HepG2 (cell line): ENCODE results near the gene GSTA1. TPM values are rescaled to one million over a fixed set of nuclear protein-coding genes. Genes with fewer than 3 reads are reported as not detected.

Experiments
- DPF2 ChIP-seq: sonication (generic); formaldehyde crosslinking; IDR thresholded peaks from 2 replicates; pipeline ENCODE4 v1.4.0; 2020; ENCODE audit warnings: mild to moderate bottlenecking, low read depth, missing genetic modification reagents, borderline replicate concordance
- EP300 ChIP-seq, 3 experiments: sonication (generic) in 1 of 3; formaldehyde crosslinking in 1 of 3; IDR thresholded peaks; 2 replicates each; pipeline versions ENCODE4 v1.5.1 to v1.6.1; 2011 to 2020; ENCODE audit warnings: low read depth in 2 of 3, low read length in 2 of 3, borderline replicate concordance in 1 of 3, improper control_type of control experiment in 1 of 3, mild to moderate bottlenecking in 1 of 3, missing genetic modification reagents in 1 of 3, moderate library complexity in 1 of 3
- FOXJ3 ChIP-seq: sonication (generic); formaldehyde crosslinking; IDR thresholded peaks from 2 replicates; pipeline ENCODE4 v1.4.0; 2020; ENCODE audit warnings: missing genetic modification reagents, mild to moderate bottlenecking, borderline replicate concordance
- FOXO1 ChIP-seq: sonication (generic); formaldehyde crosslinking; IDR thresholded peaks from 2 replicates; pipeline ENCODE4 v1.4.0; 2020; ENCODE audit warnings: missing genetic modification reagents
- GATAD2A ChIP-seq: IDR thresholded peaks from 2 replicates; pipeline ENCODE4 v1.6.1; 2016
- MXD1 ChIP-seq: sonication (generic); formaldehyde crosslinking; IDR thresholded peaks from 2 replicates; pipeline ENCODE4 v1.4.0; 2020; ENCODE audit warnings: mild to moderate bottlenecking, missing genetic modification reagents
- NFKBIZ ChIP-seq: IDR thresholded peaks from 2 replicates; pipeline ENCODE4 v1.6.1; 2018; ENCODE audit warnings: missing genetic modification reagents, missing compliant biosample characterization
- SOX5 ChIP-seq: IDR thresholded peaks from 2 replicates; pipeline ENCODE4 v1.6.1; 2016; ENCODE audit warnings: borderline replicate concordance
- ZNF317 ChIP-seq: sonication (generic); formaldehyde crosslinking; IDR thresholded peaks from 2 replicates; pipeline ENCODE4 v1.5.0; 2020; ENCODE audit warnings: mild to moderate bottlenecking, missing genetic modification reagents
- ZNF446 ChIP-seq: sonication (generic); formaldehyde crosslinking; IDR thresholded peaks from 2 replicates; pipeline ENCODE4 v1.5.0; 2020; ENCODE audit warnings: mild to moderate bottlenecking, missing genetic modification reagents
- polyA plus RNA-seq, 8 experiments: library from polyadenylated mRNA; depleted of rRNA in 3 of 8; stranded (reverse) in 7 of 8; unstranded in 1 of 8; fragments of >200 nt; fragmentation: Illumina TruSeq in 4 of 8; extraction: Trizol in 4 of 8; gene quantifications; 2 replicates each; pipeline versions ENCODE4 v1.2.1 to v1.2.3, GENCODE V29; 2011 to 2016; ENCODE audit warnings: low read depth in 4 of 8, missing spikeins in 1 of 8, mixed read lengths in 1 of 8; ENCODE audit not compliant: insufficient read depth in 1 of 8
- total RNA-seq, 5 experiments: library from RNA; depleted of rRNA; stranded (reverse); fragments of >200 nt; fragmentation: Illumina TruSeq; extraction: Trizol; gene quantifications; 2 replicates each; pipeline ENCODE4 v1.2.3, GENCODE V29; 2016; ENCODE audit warnings: low read depth in 1 of 5
- TF ChIP-seq, protein P1 (sequence below), 2 experiments: IDR thresholded peaks; 2 replicates each; pipeline ENCODE4 v1.6.1; 2011 to 2012; ENCODE audit warnings: low read length in 2 of 2, borderline replicate concordance in 1 of 2, low read depth in 1 of 2, mild to moderate bottlenecking in 1 of 2, moderate library complexity in 1 of 2
- TF ChIP-seq, protein P2 (sequence below), 2 experiments: fragments of 450-650 bp in 1 of 2; sonication (generic) in 1 of 2; formaldehyde crosslinking; IDR thresholded peaks; 2 replicates each; pipeline versions ENCODE4 v1.5.0 to v1.8.0; 2020 to 2022; ENCODE audit warnings: mild to moderate bottlenecking in 1 of 2, missing genetic modification reagents in 1 of 2
- TF ChIP-seq, protein P3 (sequence below): IDR thresholded peaks from 2 replicates; pipeline ENCODE4 v1.6.1; 2012; ENCODE audit warnings: low read depth, low read length, improper control_type of control experiment

Gene GSTA1
- total and polyA plus RNA-seq, 2 of the 13 experiments (the other 11 are each of a cell fraction or from before 2014, with no cell fraction given) = 6.2 to 282 TPM

DNA sequence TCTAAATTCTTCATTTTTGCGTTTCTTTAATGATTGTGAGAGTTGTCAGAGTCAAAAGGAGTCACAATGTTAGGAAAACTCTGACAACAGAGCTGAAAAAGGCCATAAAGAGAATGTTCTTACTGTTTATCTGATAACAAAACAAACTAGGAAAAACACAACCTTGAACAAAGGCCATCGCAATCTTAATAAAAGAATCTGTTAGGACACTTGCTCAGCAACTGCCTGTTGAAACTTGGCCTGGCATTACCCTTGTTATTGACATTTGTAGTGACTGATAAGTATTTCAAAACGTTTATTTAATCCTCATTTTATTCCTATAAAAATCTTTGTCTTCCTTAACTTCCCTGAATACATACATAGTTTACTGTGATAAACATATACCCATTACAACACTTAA is 15.7 kb downstream of the GSTA1 start (continued):
- TF ChIP-seq, protein P1, sequence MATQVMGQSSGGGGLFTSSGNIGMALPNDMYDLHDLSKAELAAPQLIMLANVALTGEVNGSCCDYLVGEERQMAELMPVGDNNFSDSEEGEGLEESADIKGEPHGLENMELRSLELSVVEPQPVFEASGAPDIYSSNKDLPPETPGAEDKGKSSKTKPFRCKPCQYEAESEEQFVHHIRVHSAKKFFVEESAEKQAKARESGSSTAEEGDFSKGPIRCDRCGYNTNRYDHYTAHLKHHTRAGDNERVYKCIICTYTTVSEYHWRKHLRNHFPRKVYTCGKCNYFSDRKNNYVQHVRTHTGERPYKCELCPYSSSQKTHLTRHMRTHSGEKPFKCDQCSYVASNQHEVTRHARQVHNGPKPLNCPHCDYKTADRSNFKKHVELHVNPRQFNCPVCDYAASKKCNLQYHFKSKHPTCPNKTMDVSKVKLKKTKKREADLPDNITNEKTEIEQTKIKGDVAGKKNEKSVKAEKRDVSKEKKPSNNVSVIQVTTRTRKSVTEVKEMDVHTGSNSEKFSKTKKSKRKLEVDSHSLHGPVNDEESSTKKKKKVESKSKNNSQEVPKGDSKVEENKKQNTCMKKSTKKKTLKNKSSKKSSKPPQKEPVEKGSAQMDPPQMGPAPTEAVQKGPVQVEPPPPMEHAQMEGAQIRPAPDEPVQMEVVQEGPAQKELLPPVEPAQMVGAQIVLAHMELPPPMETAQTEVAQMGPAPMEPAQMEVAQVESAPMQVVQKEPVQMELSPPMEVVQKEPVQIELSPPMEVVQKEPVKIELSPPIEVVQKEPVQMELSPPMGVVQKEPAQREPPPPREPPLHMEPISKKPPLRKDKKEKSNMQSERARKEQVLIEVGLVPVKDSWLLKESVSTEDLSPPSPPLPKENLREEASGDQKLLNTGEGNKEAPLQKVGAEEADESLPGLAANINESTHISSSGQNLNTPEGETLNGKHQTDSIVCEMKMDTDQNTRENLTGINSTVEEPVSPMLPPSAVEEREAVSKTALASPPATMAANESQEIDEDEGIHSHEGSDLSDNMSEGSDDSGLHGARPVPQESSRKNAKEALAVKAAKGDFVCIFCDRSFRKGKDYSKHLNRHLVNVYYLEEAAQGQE (IDR thresholded peaks at IDR 0.05; ENCODE audit: borderline replicate concordance in 1 of 2, low read depth in 1 of 2, low read length in 2 of 2) = 0 out of 4 replicates have a peak, but pooled peaks of 1 of the 2 experiments have one; percentile 15
- TF ChIP-seq FOXJ3 (peak; percentile 53; the same call in 1 of the 2 replicates), EP300 (IDR thresholded peaks at IDR 0.05; ENCODE audit: low read depth in 2 of 2, low read length in 2 of 2) (peak in 1 of 2 experiments; percentile 81; a peak in 1 of 4 replicates), EP300 (CRISPR knock-in tag; IDR thresholded peaks at IDR 0.05; ENCODE audit: borderline replicate concordance) (no peak), GATAD2A (CRISPR knock-in tag) (peak; percentile 71; the same call in 1 of the 2 replicates), FOXO1 (CRISPR knock-in tag) (no peak; the same call in 1 of the 2 replicates), NFKBIZ (CRISPR knock-in tag) (no peak), SOX5 (CRISPR knock-in tag) (peak; percentile 68; the same call in 1 of the 2 replicates), DPF2 (0 out of 2 replicates have a peak, but pooled peaks have one; percentile 23), MXD1 (no peak), ZNF317 (no peak), ZNF446 (CRISPR knock-in tag) (no peak)
- TF ChIP-seq, protein P2, sequence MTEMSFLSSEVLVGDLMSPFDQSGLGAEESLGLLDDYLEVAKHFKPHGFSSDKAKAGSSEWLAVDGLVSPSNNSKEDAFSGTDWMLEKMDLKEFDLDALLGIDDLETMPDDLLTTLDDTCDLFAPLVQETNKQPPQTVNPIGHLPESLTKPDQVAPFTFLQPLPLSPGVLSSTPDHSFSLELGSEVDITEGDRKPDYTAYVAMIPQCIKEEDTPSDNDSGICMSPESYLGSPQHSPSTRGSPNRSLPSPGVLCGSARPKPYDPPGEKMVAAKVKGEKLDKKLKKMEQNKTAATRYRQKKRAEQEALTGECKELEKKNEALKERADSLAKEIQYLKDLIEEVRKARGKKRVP (CRISPR knock-in tag; IDR thresholded peaks at IDR 0.05) = peak in 1 of 2 experiments; percentile 33; a peak in 1 of 4 replicates
- TF ChIP-seq, protein P3, sequence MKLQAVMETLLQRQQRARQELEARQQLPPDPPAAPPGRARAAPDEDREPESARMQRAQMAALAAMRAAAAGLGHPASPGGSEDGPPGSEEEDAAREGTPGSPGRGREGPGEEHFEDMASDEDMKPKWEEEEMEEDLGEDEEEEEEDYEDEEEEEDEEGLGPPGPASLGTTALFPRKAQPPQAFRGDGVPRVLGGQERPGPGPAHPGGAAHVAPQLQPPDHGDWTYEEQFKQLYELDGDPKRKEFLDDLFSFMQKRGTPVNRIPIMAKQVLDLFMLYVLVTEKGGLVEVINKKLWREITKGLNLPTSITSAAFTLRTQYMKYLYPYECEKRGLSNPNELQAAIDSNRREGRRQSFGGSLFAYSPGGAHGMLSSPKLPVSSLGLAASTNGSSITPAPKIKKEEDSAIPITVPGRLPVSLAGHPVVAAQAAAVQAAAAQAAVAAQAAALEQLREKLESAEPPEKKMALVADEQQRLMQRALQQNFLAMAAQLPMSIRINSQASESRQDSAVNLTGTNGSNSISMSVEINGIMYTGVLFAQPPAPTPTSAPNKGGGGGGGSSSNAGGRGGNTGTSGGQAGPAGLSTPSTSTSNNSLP = peak; percentile 46; the same call in 1 of the 2 replicates
